Kidney (tissue), 14 donors: ENCODE measurements around the gene TEX35. TPM values are rescaled to one million over a fixed set of nuclear protein-coding genes. Genes with fewer than 3 reads are reported as not detected.

ENCODE experiments used
- DNase-seq, 5 donors: peaks; one replicate each; pipeline ENCODE4 v3.0.0-alpha.2; 2013 to 2020
- FAIRE-seq: peaks from 2 replicates; lab custom pipeline; 2012; peaks lifted over from hg19 to GRCh38; lab: Jason Lieb, UNC
- H3K27ac ChIP-seq, 2 donors: one replicate each; pipeline ENCODE4 v1.7.0; 2013; ENCODE audit warnings: low read depth in 2 of 2, low read length in 2 of 2, inconsistent platforms in 1 of 2
- H3K27me3 ChIP-seq: one replicate; pipeline ENCODE4 v1.7.1; 2013; ENCODE audit warnings: low read length, inconsistent platforms; ENCODE audit not compliant: control insufficient read depth, insufficient read depth
- H3K36me3 ChIP-seq, 3 donors: one replicate each; pipeline versions ENCODE4 v1.7.0 to v1.7.1; 2013; ENCODE audit warnings: low read length in 3 of 3, control low read depth in 1 of 3, inconsistent platforms in 1 of 3; ENCODE audit not compliant: insufficient read depth in 3 of 3, control insufficient read depth in 2 of 3
- H3K4me1 ChIP-seq, 3 donors: one replicate each; pipeline versions ENCODE4 v1.7.0 to v1.7.1; 2013; ENCODE audit warnings: low read length in 3 of 3, inconsistent platforms in 1 of 3, low read depth in 1 of 3; ENCODE audit not compliant: control insufficient read depth in 2 of 3, insufficient read depth in 2 of 3
- H3K4me3 ChIP-seq, 3 donors: one replicate each; pipeline versions ENCODE4 v1.7.0 to v1.8.1; 2013; ENCODE audit warnings: low read length in 3 of 3, control low read depth in 1 of 3, inconsistent platforms in 1 of 3
- H3K9ac ChIP-seq, 3 donors: one replicate each; pipeline versions ENCODE4 v1.7.0 to v1.7.1; 2013; ENCODE audit warnings: low read length in 3 of 3, control low read depth in 1 of 3, inconsistent platforms in 1 of 3
- H3K9me3 ChIP-seq, 3 donors: one replicate each; pipeline versions ENCODE4 v1.7.0 to v1.7.1; 2013; ENCODE audit warnings: low read length in 3 of 3, control low read depth in 1 of 3, inconsistent platforms in 1 of 3; ENCODE audit not compliant: control insufficient read depth in 2 of 3, insufficient read depth in 1 of 3
- CTCF ChIP-seq: IDR thresholded peaks from 3 replicates; pipeline ENCODE4 v1.5.1; 2012; ENCODE audit warnings: mild to moderate bottlenecking, moderate library complexity, borderline replicate concordance; ENCODE audit not compliant: insufficient read depth; ENCODE audit errors: extremely low read depth
- intact Hi-C: fragments of 100-400 bp; cut with DNase I; formaldehyde crosslinking; loops from one replicate; pipeline ENCODE4 v1.11.1; 2022
- polyA plus RNA-seq: library from polyadenylated mRNA; stranded (reverse); fragments of 350-450 nt; fragmentation: Illumina TruSeq; extraction: RNeasy Lipid Tissue Mini Kit (QIAGEN cat#74804); gene quantifications from one replicate; pipeline ENCODE4 v1.2.3, GENCODE V29; 2014; ENCODE audit warnings: low read depth, low replicate concordance; ENCODE audit not compliant: insufficient read depth
- total RNA-seq: library from RNA; stranded (reverse); fragmentation: NEBNext Ultra II Directional; extraction: Animal tissue kit (Norgen Biotek cat#: 25700); gene quantifications from one replicate; pipeline ENCODE4 v1.2.1, GENCODE V29; 2021
- donor health status: control.
- donor health status: control.
- donor health status: control.
- donor health status: control.
- donor health status: control.
- donor health status: DM: yes; HTN: yes; CAD: no.
- donor health status: Normal renal cell carcinoma (clear cell type).

The TEX35 gene
- total and polyA plus RNA-seq, 2 donors from 2014 or later: not detected

DNA sequence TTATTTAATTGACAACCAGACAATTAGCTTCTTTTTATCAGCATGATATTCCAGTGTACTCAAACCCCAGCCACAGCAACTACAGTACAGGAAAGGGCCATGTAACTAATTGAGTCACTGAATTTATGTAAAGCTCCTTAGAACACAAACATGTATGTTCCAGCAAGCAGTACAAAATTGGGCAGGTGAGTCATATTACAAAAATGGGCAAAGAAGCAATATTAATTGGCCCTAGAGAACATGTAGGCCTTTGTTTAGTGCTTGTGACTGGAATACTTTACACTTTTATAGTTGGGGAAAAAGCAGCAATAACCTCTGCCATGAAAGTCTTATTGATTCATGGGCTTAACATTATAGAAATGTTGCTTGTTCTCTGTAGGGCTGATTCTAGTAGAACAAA, 47.9 kb upstream of the TEX35 start:
- no peak overlapping the region for H3K27ac ChIP-seq
- no peaks in the 10 kb centered on the region for H3K27me3 ChIP-seq
- intact Hi-C loops: no loop called here
- TF ChIP-seq CTCF: no peak
- peaks cover 2 to 12% (median 10%) of the 10 kb centered on the region in 3 donors for H3K36me3 ChIP-seq
- H3K4me1 ChIP-seq: no peaks in the 10 kb centered on the region
- H3K9ac ChIP-seq: no peak overlapping the region
- no peak overlapping the region for H3K4me3 ChIP-seq
- H3K9me3 ChIP-seq: no peaks in the 10 kb centered on the region
- DNase-seq (no peak), FAIRE-seq (no peak)

DNA sequence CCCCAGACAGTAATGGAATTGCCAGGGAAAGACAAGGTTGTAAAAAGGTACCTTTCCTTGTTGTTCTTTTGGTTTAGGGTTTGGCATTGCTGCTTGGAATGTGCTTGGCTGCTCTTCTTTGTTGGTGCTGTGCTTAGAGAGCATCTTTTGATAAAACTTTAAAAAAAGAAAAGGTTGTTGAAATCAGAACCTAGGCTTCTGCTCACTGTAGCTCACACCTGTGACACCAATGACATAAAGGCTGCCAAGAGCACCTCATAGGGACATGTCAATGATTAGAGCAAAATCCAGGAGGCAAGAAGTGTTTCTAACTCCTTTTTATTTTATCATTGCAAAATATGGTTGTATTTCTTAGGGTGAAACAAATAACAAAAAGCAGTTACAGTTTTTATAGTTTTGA, 45.1 kb upstream of the TEX35 start:
- TF ChIP-seq CTCF: no peak
- intact Hi-C loops: no loop called here
- Histone ChIP-seq H3K9ac (no peak overlapping the region), H3K27ac (no peak overlapping the region), H3K4me3 (no peak overlapping the region), H3K9me3 (no peaks in the 10 kb centered on the region), H3K27me3 (no peaks in the 10 kb centered on the region), H3K36me3 (peaks cover 2 to 12% (median 10%) of the 10 kb centered on the region in 3 donors), H3K4me1 (peaks cover 0 to 3% (median 3%) of the 10 kb centered on the region in 3 donors)
- DNase-seq: no peak
- FAIRE-seq: no peak

GRCh38 chr1:178470411-178470960, 42.4 kb upstream of the TEX35 start:
- no peak for FAIRE-seq
- Histone ChIP-seq H3K4me1 (peaks cover 0 to 3% (median 3%) of the 10 kb centered on the region in 3 donors), H3K9ac (no peak overlapping the region), H3K27me3 (no peaks in the 10 kb centered on the region), H3K4me3 (no peak overlapping the region), H3K9me3 (no peaks in the 10 kb centered on the region), H3K36me3 (peaks cover 2 to 12% (median 10%) of the 10 kb centered on the region in 3 donors), H3K27ac (no peak overlapping the region)
- no peak for TF ChIP-seq CTCF
- peak; percentile 61 to 92 (median 86) for DNase-seq
- intact Hi-C loops: no loop called here

DNA sequence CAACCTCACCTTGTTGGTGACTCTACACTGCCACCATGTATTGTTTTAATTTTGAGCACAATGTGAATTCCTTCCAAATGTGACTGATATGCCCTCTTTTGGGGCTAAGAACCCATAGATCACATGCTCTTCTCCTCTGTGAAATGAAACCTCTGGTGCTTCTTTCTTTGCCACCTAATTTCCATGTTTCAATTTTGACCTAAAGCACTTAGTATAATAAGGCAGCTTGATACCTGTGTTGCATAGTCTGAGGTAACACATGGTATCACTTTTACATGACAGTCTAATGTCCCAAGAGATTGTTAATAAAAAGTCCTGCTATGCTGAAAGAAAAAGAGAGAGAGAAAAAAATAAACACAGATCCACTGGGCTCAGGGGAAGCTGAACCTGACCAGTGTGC, 40.4 kb upstream of the TEX35 start:
- FAIRE-seq (no peak), DNase-seq (no peak)
- Histone ChIP-seq H3K4me1 (peaks cover 0 to 3% (median 3%) of the 10 kb centered on the region in 3 donors), H3K4me3 (no peak overlapping the region), H3K27me3 (no peaks in the 10 kb centered on the region), H3K27ac (no peak overlapping the region), H3K9me3 (no peaks in the 10 kb centered on the region), H3K36me3 (peaks cover 0 to 3% (median 0%) of the 10 kb centered on the region in 3 donors), H3K9ac (no peak overlapping the region)
- no peak for TF ChIP-seq CTCF
- intact Hi-C loops: no loop called here
